HK-2 (cell line): ENCODE data around the gene SGK1.

Experiments
- DNase-seq: peaks from one replicate; pipeline ENCODE4 v3.0.0-alpha.2; 2018; ENCODE audit not compliant: unreplicated experiment

The SGK1 gene

GRCh38 chr6:134317471-134318131 lies at the start of gene SGK1:
SGK1 (minus strand) TSS chr6:134318112; CDS start chr6:134317460, 652 bp downstream.
- DNase-seq: no peak

GRCh38 chr6:134363323-134364039 lies 45.6 kb upstream of the SGK1 start:
- no peak for DNase-seq

- no peak for DNase-seq
Measured at GRCh38 chr6:134361011-134361410, 43.1 kb upstream of the SGK1 start.

- no peak for DNase-seq
Measured at GRCh38 chr6:134359302-134359701, 41.4 kb upstream of the SGK1 start.

GRCh38 chr6:134358320-134358719 lies 40.4 kb upstream of the SGK1 start:
- no peak for DNase-seq

GRCh38 chr6:134357022-134357487 lies 39.1 kb upstream of the SGK1 start:
- DNase-seq: no peak

GRCh38 chr6:134356405-134356804 lies 38.5 kb upstream of the SGK1 start:
- no peak for DNase-seq

GRCh38 chr6:134352786-134353480 lies 35.0 kb upstream of the SGK1 start:
- DNase-seq: no peak

GRCh38 chr6:134351615-134352474 lies 33.9 kb upstream of the SGK1 start:
- no peak for DNase-seq

- no peak for DNase-seq
Measured at GRCh38 chr6:134347885-134348805, 30.2 kb upstream of the SGK1 start.

- no peak for DNase-seq
Measured at GRCh38 chr6:134346932-134347545, 29.1 kb upstream of the SGK1 start.

GRCh38 chr6:134345789-134346188 lies 27.9 kb upstream of the SGK1 start:
- no peak for DNase-seq

- DNase-seq: no peak
Measured at GRCh38 chr6:134343066-134343465, 25.2 kb upstream of the SGK1 start.

GRCh38 chr6:134341999-134342567 lies 24.2 kb upstream of the SGK1 start:
- DNase-seq: no peak

- no peak for DNase-seq
Measured at GRCh38 chr6:134340179-134340975, 22.5 kb upstream of the SGK1 start.

- DNase-seq: no peak
Measured at GRCh38 chr6:134339216-134339615, 21.3 kb upstream of the SGK1 start.

- DNase-seq: no peak
Measured at GRCh38 chr6:134331256-134331655, 13.3 kb upstream of the SGK1 start.

- no peak for DNase-seq
Measured at GRCh38 chr6:134330555-134330954, 12.6 kb upstream of the SGK1 start.

GRCh38 chr6:134328792-134329191 lies 10.9 kb upstream of the SGK1 start:
- no peak for DNase-seq
